DMS79 (cell line): ENCODE results near the gene CDH12.
"Not testable (repeated sequence)": the region's sequence is repeated elsewhere in the genome, so short reads cannot be mapped to it uniquely, and the experiment has no call there.

ENCODE experiments used
- DNase-seq: peaks from one replicate; lab custom pipeline; 2025; lab: John Stamatoyannopoulos, UW

The CDH12 gene

GRCh38 chr5:22278164-22278563 lies 575.0 kb downstream of the CDH12 start:
- no peak for DNase-seq

- no peak for DNase-seq
Measured at GRCh38 chr5:22277006-22277405, 576.1 kb downstream of the CDH12 start.

GRCh38 chr5:22265855-22266254 lies 587.3 kb downstream of the CDH12 start:
- DNase-seq: not testable (repeated sequence)

- DNase-seq: no peak
Measured at GRCh38 chr5:22258139-22258538, 595.0 kb downstream of the CDH12 start.

- DNase-seq: no peak
Measured at GRCh38 chr5:22250528-22250927, 602.6 kb downstream of the CDH12 start.

- DNase-seq: no peak
Measured at GRCh38 chr5:22249209-22249729, 603.9 kb downstream of the CDH12 start.

- no peak for DNase-seq
Measured at GRCh38 chr5:22245770-22246169, 607.4 kb downstream of the CDH12 start.

- DNase-seq: no peak
Measured at GRCh38 chr5:22242532-22242931, 610.6 kb downstream of the CDH12 start.

- no peak for DNase-seq
Measured at GRCh38 chr5:22238047-22238446, 615.1 kb downstream of the CDH12 start.

- no peak for DNase-seq
Measured at GRCh38 chr5:22226423-22226822, 626.7 kb downstream of the CDH12 start.

- DNase-seq: no peak
Measured at GRCh38 chr5:22223079-22223478, 630.1 kb downstream of the CDH12 start.

GRCh38 chr5:22213703-22214495 lies 639.2 kb downstream of the CDH12 start:
- not testable (repeated sequence) for DNase-seq

GRCh38 chr5:22212254-22212991 lies 640.7 kb downstream of the CDH12 start:
- DNase-seq: not testable (repeated sequence)

GRCh38 chr5:22208463-22208862 lies 644.7 kb downstream of the CDH12 start:
- not testable (repeated sequence) for DNase-seq

- not testable (repeated sequence) for DNase-seq
Measured at GRCh38 chr5:22188651-22189050, 664.5 kb downstream of the CDH12 start.

GRCh38 chr5:22187632-22188228 lies 665.4 kb downstream of the CDH12 start:
- not testable (repeated sequence) for DNase-seq

- not testable (repeated sequence) for DNase-seq
Measured at GRCh38 chr5:22169226-22169625, 683.9 kb downstream of the CDH12 start.

- not testable (repeated sequence) for DNase-seq
Measured at GRCh38 chr5:22168704-22169103, 684.4 kb downstream of the CDH12 start.

GRCh38 chr5:22165931-22166330 lies 687.2 kb downstream of the CDH12 start:
- DNase-seq: not testable (repeated sequence)

GRCh38 chr5:22164910-22165748 lies 688.0 kb downstream of the CDH12 start:
- DNase-seq: not testable (repeated sequence)

- DNase-seq: not testable (repeated sequence)
Measured at GRCh38 chr5:22156953-22157352, 696.2 kb downstream of the CDH12 start.

GRCh38 chr5:22154779-22155178 lies 698.4 kb downstream of the CDH12 start:
- DNase-seq: not testable (repeated sequence)
